ENCODE results near the gene RAB27B.
"Not testable (repeated sequence)": the region's sequence is repeated elsewhere in the genome, so short reads cannot be mapped to it uniquely, and the experiment has no call there.

The RAB27B gene

GRCh38 chr18:54820785-54821275 lies 7.4 kb upstream of the RAB27B start:
- not testable (repeated sequence) for DNase-seq

- no peak for DNase-seq
Observed at GRCh38 chr18:54822872-54823845, 5.1 kb upstream of the RAB27B start.

GRCh38 chr18:54824761-54825160 lies 3.5 kb upstream of the RAB27B start:
- no peak for DNase-seq

GRCh38 chr18:54825601-54826344 lies 2.5 kb upstream of the RAB27B start:
- DNase-seq: no peak

- DNase-seq: no peak
Observed at GRCh38 chr18:54828986-54829385, 709 bp downstream of the RAB27B start.

DNA sequence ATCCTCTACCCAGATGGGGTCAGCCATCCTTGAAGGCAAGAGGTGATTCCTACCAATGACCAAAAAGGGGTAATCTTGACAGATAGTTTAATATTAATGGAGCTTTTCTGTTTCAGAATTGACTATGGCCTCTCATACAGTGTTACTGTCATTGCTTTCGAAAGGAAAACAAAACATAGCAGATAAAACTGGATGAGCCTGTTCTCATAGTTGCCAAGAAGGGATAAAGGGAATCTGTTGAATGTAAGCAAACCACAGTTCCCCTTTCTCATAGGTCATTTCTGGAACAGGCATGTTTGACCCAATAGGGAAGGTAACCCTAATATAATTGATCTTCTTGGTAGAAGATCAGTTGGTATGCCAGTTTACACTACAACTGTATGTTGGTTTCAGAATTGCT lies 1.6 kb downstream of the RAB27B start:
- no peak for DNase-seq

- no peak for DNase-seq
Observed at GRCh38 chr18:54830260-54830659, 2.0 kb downstream of the RAB27B start.

GRCh38 chr18:54830866-54831265 lies 2.6 kb downstream of the RAB27B start:
- no peak for DNase-seq

DNA sequence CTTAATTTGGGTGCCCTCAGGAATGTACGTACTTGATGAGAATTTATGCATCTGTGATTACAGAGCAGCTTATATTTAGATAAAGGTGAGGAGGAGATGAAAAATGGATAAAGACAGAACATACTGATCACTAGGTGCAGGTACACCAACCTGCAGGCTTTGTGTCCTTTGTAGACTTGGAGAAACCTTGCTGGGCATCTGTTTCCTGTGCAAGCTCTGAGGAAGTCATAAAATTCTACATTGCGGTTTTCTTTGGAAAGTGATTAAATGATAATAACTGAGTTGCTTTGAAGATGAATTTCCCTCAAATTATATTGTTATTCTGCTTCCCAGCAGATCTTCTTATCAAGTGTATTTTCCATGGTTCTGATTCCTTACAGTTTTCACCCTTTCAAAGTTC lies 7.7 kb downstream of the RAB27B start:
- DNase-seq: no peak

DNA sequence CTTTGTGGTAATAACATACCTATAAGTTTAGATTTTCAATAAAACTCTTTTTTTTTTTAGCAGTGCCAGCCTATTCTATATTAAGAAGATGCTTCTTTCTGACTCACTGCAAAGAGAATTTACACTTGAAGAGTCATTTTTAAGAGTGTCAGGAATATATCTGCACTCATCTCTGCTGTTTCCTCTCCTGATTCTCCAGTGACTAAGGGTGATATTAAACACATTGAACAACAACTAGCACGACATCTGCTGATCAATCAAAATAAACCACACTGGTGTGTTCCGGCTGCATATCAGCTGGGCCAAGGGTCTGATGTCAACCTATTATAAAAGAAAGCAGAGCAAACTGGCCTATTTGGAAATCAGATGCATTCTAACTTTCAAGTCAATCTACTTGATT lies 15.0 kb downstream of the RAB27B start:
- no peak for DNase-seq

DNA sequence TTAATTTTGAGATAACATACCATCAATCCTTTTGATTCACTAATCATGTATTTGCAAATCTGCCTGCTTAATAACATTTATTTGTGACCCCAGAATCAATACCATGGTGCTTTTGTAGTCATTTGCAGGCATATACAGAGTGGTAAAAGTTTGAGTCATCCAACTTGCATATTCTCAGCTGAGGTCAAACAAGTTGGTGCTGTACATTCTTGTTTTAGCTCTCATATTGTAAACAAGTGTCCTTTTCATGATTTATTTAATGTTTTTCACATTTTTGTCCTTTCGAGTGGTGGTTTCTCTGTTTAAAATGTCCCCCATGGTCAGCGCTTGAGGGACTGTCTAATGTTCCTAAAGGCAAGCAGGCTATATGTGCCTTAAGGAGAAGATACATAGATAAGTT lies 17.5 kb downstream of the RAB27B start:
- no peak for DNase-seq

- no peak for DNase-seq
Observed at GRCh38 chr18:54848121-54848520, 19.8 kb downstream of the RAB27B start.

DNA sequence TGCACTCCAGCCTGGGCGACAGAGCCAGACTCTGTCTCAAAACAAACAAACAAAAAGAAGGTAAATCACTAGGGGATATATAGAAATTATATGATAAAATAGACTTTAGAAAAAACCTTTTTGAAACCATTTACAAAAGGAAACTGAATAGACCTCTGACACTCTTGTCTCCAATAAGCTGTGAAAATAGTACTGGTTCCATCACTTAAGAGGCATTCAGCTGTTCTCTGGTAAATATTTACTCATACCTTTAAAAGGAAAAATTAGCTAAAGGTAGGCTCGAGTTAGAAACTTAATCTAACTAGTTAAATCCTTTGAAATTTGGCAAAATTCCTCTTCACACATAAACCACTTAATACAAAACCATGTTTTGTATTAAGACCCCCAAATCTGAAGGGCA lies 21.4 kb downstream of the RAB27B start:
- no peak for DNase-seq

DNA sequence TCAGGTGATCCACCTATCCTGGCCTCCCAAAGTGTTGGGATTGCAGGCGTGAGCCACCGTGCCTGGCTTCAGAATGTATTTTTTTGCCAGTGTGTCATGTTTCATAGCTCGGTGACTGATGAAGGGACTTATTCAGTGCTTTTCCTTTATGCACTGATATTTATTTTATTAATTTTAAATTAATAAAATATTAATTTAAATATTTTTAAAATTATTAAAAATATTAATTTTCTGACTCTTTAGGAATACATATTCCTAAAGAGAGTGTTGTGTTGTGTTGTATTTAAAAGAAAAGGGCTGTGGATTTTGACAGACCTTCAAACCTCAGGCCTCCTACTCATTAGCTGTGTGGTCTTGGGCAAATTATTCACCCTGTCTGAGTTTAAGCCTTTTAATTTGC lies 22.3 kb downstream of the RAB27B start:
- DNase-seq: no peak

DNA sequence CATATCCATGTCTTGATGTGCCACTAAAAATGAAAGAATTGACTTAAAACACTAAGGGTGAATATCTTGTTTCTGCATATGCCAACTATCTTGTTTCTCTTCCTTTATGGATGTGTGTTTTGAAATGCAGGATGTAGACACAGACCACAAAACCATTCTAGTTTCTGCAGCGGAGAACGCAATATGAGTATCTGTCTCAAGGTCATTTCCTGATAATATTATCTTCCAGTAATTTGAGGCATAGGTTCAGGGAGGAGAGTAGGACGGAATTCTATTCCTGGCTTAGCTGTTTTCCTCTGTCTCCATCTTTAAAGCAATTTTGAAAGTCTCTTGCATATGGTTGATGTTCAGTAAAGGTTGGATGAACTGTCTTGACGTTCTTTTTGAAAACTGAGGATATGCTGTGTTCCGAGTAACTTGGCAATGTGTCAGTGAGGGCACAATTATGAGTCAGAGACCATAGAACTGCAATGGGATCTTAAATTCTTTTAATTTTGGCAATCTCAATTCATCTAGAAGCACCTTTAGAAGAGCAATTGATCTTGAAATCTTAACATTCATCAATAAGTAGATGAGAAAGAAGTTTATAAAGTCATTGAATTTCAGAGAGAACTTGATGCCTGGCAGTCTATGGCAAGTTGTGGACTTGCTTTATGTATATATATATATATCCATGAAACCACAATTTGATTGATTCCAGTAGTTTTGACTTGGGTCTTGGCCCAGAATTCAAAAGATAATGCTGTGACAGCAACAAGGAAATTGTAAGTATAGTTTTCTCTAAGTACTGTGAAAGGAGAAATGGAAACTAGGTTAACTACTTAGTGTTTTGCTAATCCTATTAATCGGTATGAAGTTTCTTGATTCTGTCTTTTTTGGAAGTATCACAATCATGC lies 24.8 kb downstream of the RAB27B start:
- no peak for DNase-seq

DNA sequence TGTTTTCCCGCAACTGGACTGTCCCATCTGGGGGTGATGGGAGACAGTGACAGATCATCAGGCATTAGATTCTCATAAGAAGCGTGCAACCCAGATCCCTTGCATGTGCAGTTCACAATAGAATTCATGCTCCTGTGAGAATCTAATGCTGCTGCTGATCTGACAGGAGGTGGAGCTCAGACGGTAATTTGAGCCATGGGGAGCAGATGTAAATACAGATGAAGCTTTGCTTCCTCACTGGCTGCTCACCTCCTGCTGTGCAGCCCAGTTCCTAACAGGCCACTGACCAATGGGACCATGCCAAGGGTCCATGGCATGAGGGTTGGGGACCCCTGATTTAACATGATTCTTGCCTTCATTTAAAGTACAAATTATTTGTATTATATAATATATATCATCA lies 26.8 kb downstream of the RAB27B start:
- DNase-seq: not testable (repeated sequence)

GRCh38 chr18:54856105-54856646 lies 27.9 kb downstream of the RAB27B start:
- no peak for DNase-seq

DNA sequence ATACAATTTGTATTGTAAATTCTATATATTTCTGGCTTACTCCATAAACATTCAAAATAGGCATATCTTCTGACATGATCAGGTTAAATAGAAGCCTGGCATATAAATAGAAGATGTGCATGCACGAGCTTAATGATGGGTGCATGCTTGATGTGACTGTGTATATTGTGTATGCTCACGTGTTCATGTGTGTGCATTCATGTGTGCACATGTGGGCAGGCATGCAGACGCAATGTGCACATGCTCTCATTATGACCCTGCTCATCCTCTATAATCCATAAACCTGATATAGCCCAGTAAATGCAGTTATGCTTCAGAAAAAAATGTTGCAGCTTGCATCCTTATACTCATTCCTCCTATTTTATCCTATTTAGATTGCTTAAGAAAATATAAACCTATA lies 29.2 kb downstream of the RAB27B start:
- DNase-seq: no peak

- DNase-seq: no peak
Observed at GRCh38 chr18:54859667-54860421, 31.6 kb downstream of the RAB27B start.

DNA sequence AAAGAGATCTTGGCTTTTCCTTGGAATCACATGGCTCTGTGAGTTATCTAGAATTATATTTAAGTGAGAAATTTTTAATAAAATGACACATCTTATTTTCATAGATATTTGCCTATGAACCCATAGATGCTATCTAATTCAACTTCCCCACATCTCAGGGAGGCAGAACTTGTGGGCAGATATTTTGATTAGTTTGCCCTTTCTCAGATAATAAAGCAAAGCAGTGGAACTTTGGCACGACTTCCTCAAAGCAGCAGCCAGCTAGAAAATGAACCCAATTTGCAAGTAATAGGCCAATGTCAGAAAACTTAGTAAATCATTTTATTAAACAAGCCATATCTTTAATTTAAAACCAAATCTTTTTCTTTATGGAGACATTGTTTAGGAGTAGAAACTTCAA lies 32.7 kb downstream of the RAB27B start:
- no peak for DNase-seq

DNA sequence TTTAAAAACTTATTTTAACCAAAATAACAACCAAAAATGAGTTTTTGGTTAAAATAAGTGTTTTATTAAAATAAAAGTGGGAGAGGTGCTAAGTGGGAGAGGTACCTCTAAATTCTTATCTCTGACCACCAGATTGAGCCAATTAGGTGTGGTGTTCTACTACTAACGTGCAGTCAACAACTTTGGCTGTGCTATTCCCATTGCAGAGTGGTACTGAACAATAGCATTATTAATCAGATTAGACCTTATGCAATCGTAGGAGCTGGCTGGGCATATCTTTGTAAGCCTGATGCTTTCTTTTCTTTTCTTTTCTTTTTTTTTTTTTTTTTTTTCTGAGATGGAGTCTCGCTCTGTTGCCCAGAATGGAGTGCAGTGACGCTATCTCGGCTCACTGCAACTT lies 38.9 kb downstream of the RAB27B start:
- DNase-seq: no peak

DNA sequence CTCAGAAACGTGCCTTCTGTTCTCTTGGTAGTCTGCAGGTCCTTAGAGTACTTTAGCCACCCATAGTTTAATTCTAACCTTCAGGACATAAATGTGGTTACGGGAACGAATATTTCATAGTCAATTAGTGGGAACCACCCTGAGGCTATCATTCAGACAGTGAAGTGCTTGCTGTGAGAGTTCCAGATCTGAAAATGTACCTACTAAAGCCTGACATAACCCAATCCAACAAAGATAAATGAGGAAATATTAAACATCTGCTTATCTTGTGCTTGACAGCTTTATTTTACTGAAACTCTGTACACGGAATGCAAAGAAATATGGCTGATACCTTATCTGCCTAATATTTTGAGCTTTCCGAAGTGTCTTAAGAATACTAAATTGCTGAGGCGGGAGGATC lies 43.0 kb downstream of the RAB27B start:
- no peak for DNase-seq

All from NK-92 treated with Interleukin-12 subunit alpha and Interleukin-12 subunit beta, amount 100 ng/mL, for 24 hours (cell line).